Stimulated activated CD8-positive, alpha-beta memory T cell treated with anti-CD3 and anti-CD28 coated beads, Interleukin-12 subunit alpha, Interleukin-12 subunit beta, amount 100 ng/mL, for 1 hour (primary cell): Measurements from ENCODE around the gene IFIT1.
"Not testable (repeated sequence)": the region's sequence is repeated elsewhere in the genome, so short reads cannot be mapped to it uniquely, and the experiment has no call there.

ENCODE experiments used
- DNase-seq: peaks from one replicate; pipeline ENCODE4 v3.0.0-alpha.2; 2020; ENCODE audit warnings: low read depth

The IFIT1 gene

DNA sequence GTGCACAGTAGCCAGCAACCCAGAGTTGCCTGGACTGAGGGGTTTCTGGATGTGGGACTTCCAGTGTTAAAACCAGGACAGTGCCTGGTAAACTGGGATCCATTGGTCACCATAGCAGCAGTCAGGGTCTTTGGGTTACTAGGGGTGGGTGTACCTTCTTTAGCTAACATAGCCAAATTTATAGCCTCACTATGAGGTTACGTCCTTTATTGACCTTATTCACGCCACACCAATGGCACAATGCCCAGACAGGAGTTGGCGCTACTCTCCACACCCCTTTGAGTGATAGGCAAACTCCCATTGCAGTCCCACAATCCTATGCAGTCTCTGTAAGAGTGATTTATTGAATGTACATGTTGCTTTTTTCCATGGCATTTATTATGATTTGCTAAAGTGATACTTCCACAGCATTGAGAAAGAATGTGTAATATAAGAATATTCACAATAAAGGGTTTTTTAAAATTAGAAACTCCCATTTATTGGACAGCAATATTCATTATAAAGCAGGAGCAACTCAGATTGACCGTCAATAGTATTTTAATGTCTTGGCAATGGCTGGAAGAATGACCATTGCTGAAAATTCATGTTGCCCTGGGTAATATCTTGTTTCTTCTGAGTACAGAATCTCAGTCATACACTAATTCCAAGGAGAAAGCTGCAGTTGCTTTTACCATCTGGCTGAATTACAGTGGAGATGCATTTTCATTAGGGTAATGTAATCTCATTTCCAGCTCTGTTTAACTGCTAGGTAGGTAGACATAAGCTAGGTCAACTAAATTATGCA lies 48.0 kb downstream of the IFIT1 start:
- DNase-seq = no peak

DNA sequence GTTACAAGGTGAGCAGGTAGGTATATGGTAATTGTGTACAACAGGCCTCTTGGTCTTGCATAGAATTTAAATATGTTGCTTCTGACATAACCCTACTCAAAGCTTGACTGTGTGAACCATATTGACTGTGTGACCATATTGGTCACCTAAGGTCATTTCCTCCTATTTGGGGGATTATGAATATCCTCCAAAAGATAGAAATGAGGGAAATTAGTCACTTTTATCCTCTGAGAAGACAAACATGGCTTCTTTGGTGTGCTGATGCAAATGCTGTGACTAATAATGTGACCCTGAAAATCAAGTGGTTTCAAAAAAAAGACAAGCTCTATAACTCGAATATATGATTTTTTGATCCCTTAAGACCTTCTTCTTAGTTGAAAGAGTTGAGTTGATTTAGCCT lies 49.9 kb downstream of the IFIT1 start:
- no peak for DNase-seq

DNA sequence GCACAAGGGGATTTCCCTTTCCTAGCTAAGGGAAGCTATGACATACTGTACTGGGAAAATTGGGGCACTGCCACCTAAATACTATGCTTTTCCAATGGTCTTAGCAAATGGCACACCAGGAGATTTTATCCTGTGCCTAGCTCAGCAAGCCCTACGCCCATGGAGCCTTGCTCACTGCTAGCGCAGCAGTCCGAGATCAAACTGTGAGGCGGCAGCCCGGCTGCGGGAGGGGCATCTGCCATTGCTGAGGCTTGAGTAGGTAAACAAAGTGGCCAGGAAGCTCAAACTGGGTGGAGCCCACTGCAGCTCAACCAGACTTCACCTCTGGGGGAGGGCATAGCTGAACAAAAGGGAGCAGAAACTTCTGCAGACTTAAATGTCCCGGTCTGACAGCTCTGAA lies 52.4 kb downstream of the IFIT1 start:
- not testable (repeated sequence) for DNase-seq

DNA sequence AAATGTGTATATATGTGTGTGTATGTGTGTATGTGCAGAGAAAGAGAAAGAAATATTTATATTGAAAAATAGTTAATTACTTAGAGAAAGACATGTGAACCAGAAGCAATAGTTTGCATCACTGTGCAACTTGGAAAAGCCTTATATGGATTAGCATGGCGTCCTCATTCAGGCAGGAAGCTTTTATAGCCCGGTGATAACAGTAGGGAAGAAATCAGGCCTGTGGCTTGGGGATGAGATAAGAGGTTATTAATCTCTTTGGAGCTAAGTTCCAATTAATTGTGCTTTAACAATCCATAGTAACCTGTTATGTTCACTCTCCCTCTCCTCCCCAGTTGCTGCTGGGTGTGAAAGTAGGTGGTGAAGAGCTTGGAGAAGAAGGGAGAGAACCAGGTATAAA lies 58.5 kb downstream of the IFIT1 start:
- no peak for DNase-seq

DNA sequence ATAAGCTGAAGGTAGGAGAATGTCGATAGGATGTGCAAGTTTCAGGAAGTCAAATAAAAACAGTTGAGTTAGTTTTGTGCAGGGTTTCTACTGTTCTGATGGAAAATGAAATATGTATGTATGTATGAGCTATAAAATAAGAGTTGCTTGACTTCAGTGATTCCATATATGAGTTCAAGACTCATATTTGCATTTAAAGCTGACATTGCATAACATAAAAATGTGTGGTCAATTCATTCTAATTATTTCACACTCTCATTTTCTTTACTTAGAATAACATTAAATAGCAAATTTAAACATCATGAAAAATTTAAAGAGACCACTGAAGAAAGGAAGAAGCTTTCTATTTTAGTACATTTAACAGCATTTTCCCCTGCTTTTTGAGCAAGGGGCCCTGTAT lies 59.8 kb downstream of the IFIT1 start:
- no peak for DNase-seq

DNA sequence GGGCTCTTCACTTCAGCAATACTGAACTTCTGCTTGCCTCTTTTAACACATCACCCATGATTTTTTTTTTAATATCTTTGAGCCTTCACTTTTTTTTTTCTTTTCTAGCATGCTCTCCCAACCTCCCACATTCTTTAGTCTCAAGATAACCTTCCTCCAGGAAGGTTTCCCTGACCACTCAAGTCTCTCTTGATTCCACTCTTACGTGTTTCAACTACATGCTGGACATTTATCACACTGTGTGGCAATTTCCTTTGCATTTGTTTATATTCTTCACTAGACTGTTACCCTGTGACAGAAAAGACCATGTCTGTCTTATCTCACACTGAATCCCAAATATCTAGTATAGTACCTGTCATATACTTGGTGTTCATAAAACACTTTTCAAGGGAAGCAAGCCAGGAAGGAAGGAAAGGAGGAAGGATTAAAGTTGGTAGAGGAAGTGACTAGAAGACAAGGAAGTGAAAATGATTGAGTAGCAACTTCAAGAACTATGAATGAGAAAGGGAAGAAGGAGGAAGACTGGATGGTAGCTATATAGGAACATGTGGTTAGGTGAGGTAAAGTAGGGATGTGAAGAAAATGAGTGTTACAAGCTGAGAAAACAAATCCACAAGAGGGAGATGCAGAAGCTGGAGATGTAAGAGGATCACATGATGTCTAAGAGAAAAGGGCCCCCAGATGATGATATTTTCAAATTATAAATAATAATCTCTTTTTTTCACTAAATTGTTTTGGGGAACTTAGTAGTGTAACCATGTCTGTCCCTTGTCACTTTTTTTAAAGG lies 62.3 kb downstream of the IFIT1 start:
- DNase-seq = no peak
